Vagina (tissue), 2 donors: ENCODE results near the gene PRIM1.

Source experiments
- POLR2AphosphoS5 ChIP-seq, 2 donors: sonication (generic); formaldehyde crosslinking; IDR thresholded peaks; one replicate each; pipeline ENCODE4 v1.9.0; 2017; ENCODE audit warnings: antibody characterized with exemption in 2 of 2, mild to moderate bottlenecking in 2 of 2, low read depth in 1 of 2; ENCODE audit not compliant: insufficient read depth in 1 of 2
- TF ChIP-seq, protein P1 (sequence below), 3 experiments: fragments of 450-650 bp in 2 of 3; fragments of 200-600 bp in 1 of 3; sonication (generic) in 1 of 3; IDR thresholded peaks; one replicate each; pipeline ENCODE4 v1.5.1; 2017 to 2019; ENCODE audit warnings: antibody characterized with exemption in 3 of 3, mild to moderate bottlenecking in 2 of 3, moderate library complexity in 2 of 3

DNA sequence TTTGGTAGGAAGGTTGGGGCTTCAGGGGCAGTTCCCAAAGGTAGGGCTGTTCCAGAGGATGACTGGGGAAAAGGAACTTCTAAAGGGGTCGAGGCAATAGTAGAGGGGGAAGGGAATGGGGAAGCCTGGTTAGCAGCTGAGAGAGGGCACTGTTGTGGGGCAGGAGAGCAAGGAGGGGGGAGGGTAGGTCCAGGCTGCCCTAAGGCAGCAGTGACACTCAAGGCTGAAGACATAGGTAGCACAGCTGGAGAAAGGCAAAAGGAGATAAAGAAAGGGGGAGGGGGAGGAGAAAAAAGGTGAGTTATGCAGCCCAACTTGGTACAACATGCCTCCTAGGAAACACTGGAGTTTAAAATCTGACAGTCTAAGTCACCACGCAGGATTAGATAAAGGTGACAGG lies 30.9 kb downstream of the PRIM1 start:
- TF ChIP-seq, protein P1, sequence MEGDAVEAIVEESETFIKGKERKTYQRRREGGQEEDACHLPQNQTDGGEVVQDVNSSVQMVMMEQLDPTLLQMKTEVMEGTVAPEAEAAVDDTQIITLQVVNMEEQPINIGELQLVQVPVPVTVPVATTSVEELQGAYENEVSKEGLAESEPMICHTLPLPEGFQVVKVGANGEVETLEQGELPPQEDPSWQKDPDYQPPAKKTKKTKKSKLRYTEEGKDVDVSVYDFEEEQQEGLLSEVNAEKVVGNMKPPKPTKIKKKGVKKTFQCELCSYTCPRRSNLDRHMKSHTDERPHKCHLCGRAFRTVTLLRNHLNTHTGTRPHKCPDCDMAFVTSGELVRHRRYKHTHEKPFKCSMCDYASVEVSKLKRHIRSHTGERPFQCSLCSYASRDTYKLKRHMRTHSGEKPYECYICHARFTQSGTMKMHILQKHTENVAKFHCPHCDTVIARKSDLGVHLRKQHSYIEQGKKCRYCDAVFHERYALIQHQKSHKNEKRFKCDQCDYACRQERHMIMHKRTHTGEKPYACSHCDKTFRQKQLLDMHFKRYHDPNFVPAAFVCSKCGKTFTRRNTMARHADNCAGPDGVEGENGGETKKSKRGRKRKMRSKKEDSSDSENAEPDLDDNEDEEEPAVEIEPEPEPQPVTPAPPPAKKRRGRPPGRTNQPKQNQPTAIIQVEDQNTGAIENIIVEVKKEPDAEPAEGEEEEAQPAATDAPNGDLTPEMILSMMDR (IDR thresholded peaks at IDR 0.05), result no peak
- no peak for TF ChIP-seq POLR2AphosphoS5 (IDR thresholded peaks at IDR 0.05; ENCODE audit: insufficient read depth in 1 of 2, low read depth in 1 of 2)
